Middle frontal gyrus (tissue), 1 donor: ENCODE measurements around the gene TDP1.
"Not testable (repeated sequence)": the region's sequence is repeated elsewhere in the genome, so short reads cannot be mapped to it uniquely, and the experiment has no call there.

ENCODE experiments used
- DNase-seq: peaks from one replicate; pipeline ENCODE4 v3.0.0-alpha.2; 2015; ENCODE audit warnings: low spot score; ENCODE audit errors: extremely low spot score

Gene TDP1

GRCh38 chr14:90045616-90046015 lies 89.9 kb downstream of the TDP1 start:
- DNase-seq = no peak

GRCh38 chr14:90049390-90049789 lies 93.7 kb downstream of the TDP1 start:
- DNase-seq = no peak

GRCh38 chr14:90050271-90050670 lies 94.5 kb downstream of the TDP1 start:
- DNase-seq = no peak

- no peak for DNase-seq
Measured at GRCh38 chr14:90053044-90053443, 97.3 kb downstream of the TDP1 start.

GRCh38 chr14:90054803-90055202 lies 99.1 kb downstream of the TDP1 start:
- no peak for DNase-seq

GRCh38 chr14:90056826-90057225 lies 101.1 kb downstream of the TDP1 start:
- DNase-seq = no peak

- DNase-seq = no peak
Measured at GRCh38 chr14:90058876-90059458, 103.2 kb downstream of the TDP1 start.

GRCh38 chr14:90060312-90060964 lies 104.7 kb downstream of the TDP1 start:
- DNase-seq = peak; percentile 8

GRCh38 chr14:90060965-90061684 lies 105.4 kb downstream of the TDP1 start:
- no peak for DNase-seq

- DNase-seq = no peak
Measured at GRCh38 chr14:90061685-90062126, 106.0 kb downstream of the TDP1 start, which contains the start of gene KCNK13. TSS of gene KCNK13 (plus strand) at chr14:90061994. CDS start at chr14:90062206, 212 bp downstream.

- no peak for DNase-seq
Measured at GRCh38 chr14:90062127-90062794, 106.5 kb downstream of the TDP1 start.

GRCh38 chr14:90062822-90063539 lies 107.3 kb downstream of the TDP1 start:
- DNase-seq = no peak

- DNase-seq = no peak
Measured at GRCh38 chr14:90072350-90072749, 116.6 kb downstream of the TDP1 start.

GRCh38 chr14:90079576-90079975 lies 123.8 kb downstream of the TDP1 start:
- DNase-seq = no peak

- DNase-seq = no peak
Measured at GRCh38 chr14:90087433-90087832, 131.7 kb downstream of the TDP1 start.

- no peak for DNase-seq
Measured at GRCh38 chr14:90088176-90088575, 132.4 kb downstream of the TDP1 start.

- DNase-seq = not testable (repeated sequence)
Measured at GRCh38 chr14:90089486-90089885, 133.8 kb downstream of the TDP1 start.

- DNase-seq = no peak
Measured at GRCh38 chr14:90091393-90091792, 135.7 kb downstream of the TDP1 start.

GRCh38 chr14:90093942-90094595 lies 138.3 kb downstream of the TDP1 start:
- no peak for DNase-seq
